ENCODE data around the gene EEF1AKMT2. TPM values are rescaled to one million over a fixed set of nuclear protein-coding genes. Genes with fewer than 3 reads are reported as not detected.
A peak's percentile ranks its signal among the peaks of the same experiment; 100 is the strongest.

EEF1AKMT2 gene
- total RNA-seq = 17.9 TPM

DNA sequence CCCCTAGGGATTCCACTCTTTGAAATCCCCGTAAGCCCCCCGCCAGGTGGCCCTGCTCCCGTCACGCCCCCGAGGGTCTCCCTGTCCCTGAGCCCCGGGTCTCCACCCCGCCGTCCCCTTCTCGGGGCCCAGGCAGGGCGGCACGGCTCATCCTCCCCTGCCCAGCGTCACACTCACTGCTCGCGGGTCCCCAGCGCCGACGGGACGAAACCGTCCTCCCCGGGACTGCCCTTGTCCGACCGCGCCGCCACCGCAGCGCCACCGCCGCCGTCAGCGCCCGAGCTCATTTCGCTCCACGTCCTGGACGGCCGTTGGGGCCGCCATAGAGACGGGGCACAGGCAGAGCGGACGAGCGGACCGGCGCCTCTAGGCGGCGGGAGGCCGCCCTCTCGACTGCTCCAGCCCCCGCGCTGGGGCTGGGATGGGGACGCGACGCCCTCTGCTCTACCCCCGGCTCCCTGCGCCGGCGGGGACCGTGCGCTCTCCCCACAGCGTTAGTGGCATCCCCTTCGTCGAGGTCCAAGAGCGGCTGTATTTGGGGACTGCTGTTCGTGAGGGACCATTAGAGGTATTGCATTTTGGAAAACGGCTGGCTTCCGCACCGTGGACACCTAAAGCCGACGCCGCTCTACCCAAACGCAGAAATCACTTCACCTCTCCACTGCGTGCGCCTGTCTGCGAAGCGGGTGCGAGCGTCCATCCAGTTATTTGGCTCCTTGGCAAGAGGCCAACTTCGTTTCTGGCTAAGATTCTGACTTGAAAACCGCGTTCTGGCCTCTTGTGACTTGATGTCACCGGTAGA is at the start of gene EEF1AKMT2:
Gene EEF1AKMT2, minus strand, starts transcription at position 341 of the 802 bp plus-strand sequence. Its CDS starts 54 bp downstream, at position 287.
- peaks cover 14% of the 10 kb centered on the region for H3K4me1 ChIP-seq
- H3K27ac ChIP-seq = peak within 1 kb of the TSS; percentile 87
- no peak for DNase-seq (ENCODE audit: extremely low spot score in 2 of 2)
- H3K27me3 ChIP-seq = no peaks in the 10 kb centered on the region
- no peaks in the 10 kb centered on the region for H3K9me3 ChIP-seq
- no peaks in the 10 kb centered on the region for H3K36me3 ChIP-seq
- TF ChIP-seq POLR2AphosphoS5 (IDR thresholded peaks at IDR 0.05; ENCODE audit: insufficient read depth in 1 of 2, low read depth in 1 of 2) (peak; percentile 10 to 83), POLR2A (IDR thresholded peaks at IDR 0.05) (peak in 1 of 2 donors; percentile 43)
- TF ChIP-seq, protein P1, sequence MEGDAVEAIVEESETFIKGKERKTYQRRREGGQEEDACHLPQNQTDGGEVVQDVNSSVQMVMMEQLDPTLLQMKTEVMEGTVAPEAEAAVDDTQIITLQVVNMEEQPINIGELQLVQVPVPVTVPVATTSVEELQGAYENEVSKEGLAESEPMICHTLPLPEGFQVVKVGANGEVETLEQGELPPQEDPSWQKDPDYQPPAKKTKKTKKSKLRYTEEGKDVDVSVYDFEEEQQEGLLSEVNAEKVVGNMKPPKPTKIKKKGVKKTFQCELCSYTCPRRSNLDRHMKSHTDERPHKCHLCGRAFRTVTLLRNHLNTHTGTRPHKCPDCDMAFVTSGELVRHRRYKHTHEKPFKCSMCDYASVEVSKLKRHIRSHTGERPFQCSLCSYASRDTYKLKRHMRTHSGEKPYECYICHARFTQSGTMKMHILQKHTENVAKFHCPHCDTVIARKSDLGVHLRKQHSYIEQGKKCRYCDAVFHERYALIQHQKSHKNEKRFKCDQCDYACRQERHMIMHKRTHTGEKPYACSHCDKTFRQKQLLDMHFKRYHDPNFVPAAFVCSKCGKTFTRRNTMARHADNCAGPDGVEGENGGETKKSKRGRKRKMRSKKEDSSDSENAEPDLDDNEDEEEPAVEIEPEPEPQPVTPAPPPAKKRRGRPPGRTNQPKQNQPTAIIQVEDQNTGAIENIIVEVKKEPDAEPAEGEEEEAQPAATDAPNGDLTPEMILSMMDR (IDR thresholded peaks at IDR 0.05) = peak in 2 of 3 experiments; percentile 7 to 47
- peak within 1 kb of the TSS; percentile 66 to 87 for H3K4me3 ChIP-seq
- intact Hi-C loops (cut with DNase I) = no loop called here

- peaks cover 0 to 34% of the 10 kb centered on the region in 2 donors for H3K36me3 ChIP-seq
- no peak overlapping the region for H3K4me3 ChIP-seq
- H3K27me3 ChIP-seq = no peaks in the 10 kb centered on the region
- no peaks in the 10 kb centered on the region for H3K9me3 ChIP-seq
- TF ChIP-seq POLR2AphosphoS5 (IDR thresholded peaks at IDR 0.05; ENCODE audit: insufficient read depth in 1 of 2, low read depth in 1 of 2) (no peak), POLR2A (IDR thresholded peaks at IDR 0.05) (no peak)
- TF ChIP-seq, protein P1 (IDR thresholded peaks at IDR 0.05) = no peak
- intact Hi-C loops (cut with DNase I) = no loop called here
- H3K27ac ChIP-seq = no peak overlapping the region
- H3K4me1 ChIP-seq = no peaks in the 10 kb centered on the region
- no peak for DNase-seq (ENCODE audit: extremely low spot score in 2 of 2)
These were observed 46.0 kb upstream of the EEF1AKMT2 start for GRCh38 chr10:124837687-124838086.

- Histone ChIP-seq H3K27me3 (no peaks in the 10 kb centered on the region), H3K9me3 (no peaks in the 10 kb centered on the region), H3K4me1 (no peaks in the 10 kb centered on the region), H3K36me3 (peaks cover 0 to 87% of the 10 kb centered on the region in 2 donors), H3K27ac (no peak overlapping the region), H3K4me3 (no peak overlapping the region)
- TF ChIP-seq, protein P1 (IDR thresholded peaks at IDR 0.05) = no peak
- TF ChIP-seq POLR2AphosphoS5 (IDR thresholded peaks at IDR 0.05; ENCODE audit: insufficient read depth in 1 of 2, low read depth in 1 of 2) = no peak
- TF ChIP-seq POLR2A (IDR thresholded peaks at IDR 0.05) = no peak
- no peak for DNase-seq (ENCODE audit: extremely low spot score in 2 of 2)
- intact Hi-C loops (cut with DNase I) = no loop called here
These were observed 39.4 kb upstream of the EEF1AKMT2 start for GRCh38 chr10:124831116-124831515.

GRCh38 chr10:124830445-124830844 is 38.8 kb upstream of the EEF1AKMT2 start:
- no peak for DNase-seq (ENCODE audit: extremely low spot score in 2 of 2)
- intact Hi-C loops (cut with DNase I) = no loop called here
- no peak overlapping the region for H3K4me3 ChIP-seq
- H3K9me3 ChIP-seq = no peaks in the 10 kb centered on the region
- no peaks in the 10 kb centered on the region for H3K4me1 ChIP-seq
- H3K36me3 ChIP-seq = peaks cover 0 to 80% of the 10 kb centered on the region in 2 donors
- H3K27me3 ChIP-seq = no peaks in the 10 kb centered on the region
- TF ChIP-seq POLR2A (IDR thresholded peaks at IDR 0.05) (no peak), POLR2AphosphoS5 (IDR thresholded peaks at IDR 0.05; ENCODE audit: insufficient read depth in 1 of 2, low read depth in 1 of 2) (no peak)
- TF ChIP-seq, protein P1 (IDR thresholded peaks at IDR 0.05) = no peak
- no peak overlapping the region for H3K27ac ChIP-seq

Measured in vagina (tissue), 2 donors.